ENCODE results near the gene RASGEF1C.

The RASGEF1C gene

GRCh38 chr5:180159756-180160155 is 49.3 kb downstream of the RASGEF1C start:
- no peak for DNase-seq (ENCODE audit: low read depth in 3 of 3)

- DNase-seq (ENCODE audit: low read depth in 3 of 3): no peak
Observed at GRCh38 chr5:180157866-180158265, 51.1 kb downstream of the RASGEF1C start.

- no peak for DNase-seq (ENCODE audit: low read depth in 3 of 3)
Observed at GRCh38 chr5:180156141-180156540, 52.9 kb downstream of the RASGEF1C start.

- DNase-seq (ENCODE audit: low read depth in 3 of 3): no peak
Observed at GRCh38 chr5:180155365-180155926, 53.6 kb downstream of the RASGEF1C start.

GRCh38 chr5:180154821-180155364 is 54.1 kb downstream of the RASGEF1C start:
- DNase-seq (ENCODE audit: low read depth in 3 of 3): no peak

GRCh38 chr5:180153991-180154390 is 55.0 kb downstream of the RASGEF1C start:
- DNase-seq (ENCODE audit: low read depth in 3 of 3): no peak

GRCh38 chr5:180153099-180153498 is 55.9 kb downstream of the RASGEF1C start:
- DNase-seq (ENCODE audit: low read depth in 3 of 3): no peak

GRCh38 chr5:180143656-180144364 is 65.2 kb downstream of the RASGEF1C start:
- DNase-seq (ENCODE audit: low read depth in 3 of 3): no peak

- no peak for DNase-seq (ENCODE audit: low read depth in 3 of 3)
Observed at GRCh38 chr5:180142824-180143610, 66.0 kb downstream of the RASGEF1C start.

- DNase-seq (ENCODE audit: low read depth in 3 of 3): no peak
Observed at GRCh38 chr5:180142021-180142765, 66.8 kb downstream of the RASGEF1C start.

GRCh38 chr5:180141068-180141660 is 67.8 kb downstream of the RASGEF1C start:
- DNase-seq (ENCODE audit: low read depth in 3 of 3): no peak

- no peak for DNase-seq (ENCODE audit: low read depth in 3 of 3)
Observed at GRCh38 chr5:180140571-180140970, 68.4 kb downstream of the RASGEF1C start.

GRCh38 chr5:180140079-180140554 is 68.9 kb downstream of the RASGEF1C start:
- DNase-seq (ENCODE audit: low read depth in 3 of 3): no peak

- no peak for DNase-seq (ENCODE audit: low read depth in 3 of 3)
Observed at GRCh38 chr5:180139731-180140055, 69.3 kb downstream of the RASGEF1C start.

GRCh38 chr5:180138976-180139730 is 69.9 kb downstream of the RASGEF1C start:
- no peak for DNase-seq (ENCODE audit: low read depth in 3 of 3)

GRCh38 chr5:180138214-180138975 is 70.6 kb downstream of the RASGEF1C start:
- DNase-seq (ENCODE audit: low read depth in 3 of 3): no peak

- DNase-seq (ENCODE audit: low read depth in 3 of 3): no peak
Observed at GRCh38 chr5:180137401-180138213, 71.4 kb downstream of the RASGEF1C start.

- no peak for DNase-seq (ENCODE audit: low read depth in 3 of 3)
Observed at GRCh38 chr5:180136630-180137381, 72.2 kb downstream of the RASGEF1C start.

Data from stimulated activated CD4-positive, alpha-beta T cell treated with anti-CD3 and anti-CD28 coated beads, TNF-alpha, amount 100 ng/mL, for 24 hours (primary cell).